GM18858 (cell line): ENCODE measurements around the gene FAT4.

Experiments used
- ATAC-seq: cut with Tn5 transposase; IDR thresholded peaks from one replicate; pipeline ENCODE4 v1.9.1; 2021; ENCODE audit not compliant: unreplicated experiment

The FAT4 gene

DNA sequence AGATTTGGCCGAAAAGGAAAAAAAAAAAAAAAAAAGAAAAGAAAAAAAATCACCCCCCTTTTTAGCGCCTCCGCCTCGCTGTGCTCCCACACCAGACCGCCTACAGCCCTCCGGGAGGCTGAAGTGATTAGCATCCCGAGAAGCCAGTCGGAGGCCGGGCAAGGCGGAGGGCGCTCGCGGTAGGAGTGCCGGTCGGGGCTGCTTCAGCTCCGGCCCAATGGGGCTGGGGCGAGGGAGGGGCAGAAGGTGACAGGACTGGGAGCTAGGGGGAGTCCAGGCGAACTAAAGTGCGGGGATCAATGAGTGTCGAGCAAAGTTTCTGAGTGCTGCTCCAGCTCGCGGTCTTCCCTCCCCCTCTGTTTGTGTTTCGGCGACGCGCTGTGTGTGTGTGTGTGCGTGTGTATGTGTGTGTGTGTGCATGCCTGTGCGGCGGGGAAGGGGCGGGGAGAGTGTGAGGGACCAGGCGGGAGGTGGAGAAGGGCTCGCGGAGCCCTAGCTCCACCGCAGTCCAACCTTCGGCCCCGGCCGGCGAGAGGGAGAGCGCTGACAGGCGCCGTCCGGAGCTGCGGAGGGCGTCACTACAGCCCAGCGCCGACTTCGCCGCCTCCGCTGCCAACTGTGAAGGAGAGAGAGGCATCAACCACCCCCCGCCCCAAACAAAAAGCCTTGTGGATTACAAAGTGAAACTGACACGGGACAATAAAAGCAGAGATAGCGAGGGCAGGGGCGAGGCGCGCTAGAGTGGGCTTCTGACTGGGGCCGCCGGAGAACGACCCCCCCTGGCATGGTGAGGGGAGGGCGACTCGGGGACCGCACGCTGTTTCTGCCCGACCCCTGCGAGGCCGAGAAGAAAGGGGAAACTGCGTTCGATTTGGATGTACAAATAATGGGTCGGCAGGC lies at the start of gene FAT4:
Gene FAT4, plus strand, starts transcription at position 280 of the 900 bp plus-strand sequence. CDS start 1,457 bp downstream, outside the sequence.
- peak; percentile 78 for ATAC-seq

- no peak for ATAC-seq
Observed at GRCh38 chr4:125265846-125266245, 48.9 kb upstream of the FAT4 start.

GRCh38 chr4:125266901-125267604 lies 47.7 kb upstream of the FAT4 start:
- ATAC-seq, result no peak

- ATAC-seq, result no peak
Observed at GRCh38 chr4:125267630-125268029, 47.1 kb upstream of the FAT4 start.

DNA sequence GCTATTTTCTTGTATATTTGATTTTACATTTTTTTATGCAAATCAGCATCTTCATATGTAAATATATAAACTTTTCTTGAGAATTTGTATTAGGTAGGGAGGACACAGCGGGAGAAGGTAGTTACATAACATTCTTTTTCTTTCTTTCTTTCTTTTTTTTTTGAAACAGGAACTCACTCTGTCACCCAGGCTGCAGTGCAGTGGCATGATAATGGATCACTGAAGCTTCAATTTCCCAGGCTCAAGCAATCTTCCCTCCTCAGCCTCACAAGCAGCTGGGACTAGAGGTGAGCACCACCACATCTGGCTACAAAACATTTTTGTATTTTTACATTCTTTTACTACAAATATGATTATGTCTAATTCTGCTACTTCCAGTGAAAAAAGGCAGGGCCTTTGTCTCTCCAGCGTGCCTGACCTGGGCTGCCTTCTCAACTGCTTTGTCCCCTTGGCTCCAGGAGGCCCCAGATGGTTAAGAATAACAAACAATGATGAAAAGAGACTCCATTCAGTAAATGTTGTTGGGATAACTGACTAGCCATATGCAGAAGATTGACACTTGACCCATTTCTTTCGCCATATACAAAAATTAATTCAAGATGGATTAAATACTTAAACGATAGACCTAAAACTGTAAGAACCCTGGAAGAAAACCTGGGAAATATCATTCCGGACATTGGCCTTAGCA lies 46.5 kb upstream of the FAT4 start:
- no peak for ATAC-seq

DNA sequence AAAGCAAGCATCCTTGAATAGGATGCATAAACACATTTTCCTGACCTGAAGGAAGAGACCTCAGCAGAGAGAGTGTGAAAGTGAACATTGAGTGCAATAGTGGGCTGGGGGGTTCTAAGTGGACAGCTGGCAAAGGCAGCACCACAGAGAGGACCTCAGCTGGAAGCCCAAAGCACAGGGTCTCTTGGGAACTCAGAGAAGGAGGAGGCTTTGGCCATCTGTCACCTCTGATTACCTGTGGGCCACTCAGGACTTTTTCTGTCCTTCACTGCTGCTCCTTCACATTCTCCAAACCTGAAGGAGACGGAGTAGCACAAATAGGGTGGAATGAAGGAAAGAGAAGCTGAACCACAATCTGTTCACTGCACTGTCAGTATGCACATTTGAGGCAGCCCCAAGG lies 37.9 kb upstream of the FAT4 start:
- no peak for ATAC-seq

GRCh38 chr4:125277790-125278189 lies 37.0 kb upstream of the FAT4 start:
- ATAC-seq, result no peak

DNA sequence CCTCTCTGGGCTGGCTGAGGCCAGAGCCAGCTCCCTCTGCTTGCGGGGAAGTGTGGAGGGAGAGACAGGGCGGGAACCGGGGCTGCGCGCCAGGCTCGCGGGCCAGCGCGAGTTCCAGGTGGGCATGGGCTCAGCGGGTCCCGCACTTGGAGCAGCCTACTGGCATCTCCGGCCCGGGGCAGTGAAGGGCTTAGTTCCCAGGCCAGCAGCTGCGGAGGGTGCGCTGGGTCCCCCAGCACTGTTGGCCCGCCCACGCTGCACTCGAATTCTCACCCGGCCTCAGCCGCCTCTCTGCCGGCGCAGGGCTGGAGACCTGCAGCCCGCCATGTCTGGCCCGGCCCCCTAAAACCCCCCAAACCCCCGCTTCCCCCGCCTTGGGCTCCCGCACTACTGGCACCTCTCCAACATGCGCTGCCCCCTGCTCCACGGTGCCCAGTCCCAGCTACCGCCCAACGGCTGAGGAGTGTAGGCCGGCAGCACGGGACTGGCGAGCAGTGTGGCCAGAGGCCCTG lies 33.8 kb upstream of the FAT4 start:
- ATAC-seq, result no peak

GRCh38 chr4:125283707-125284279 lies 31.0 kb upstream of the FAT4 start:
- no peak for ATAC-seq

DNA sequence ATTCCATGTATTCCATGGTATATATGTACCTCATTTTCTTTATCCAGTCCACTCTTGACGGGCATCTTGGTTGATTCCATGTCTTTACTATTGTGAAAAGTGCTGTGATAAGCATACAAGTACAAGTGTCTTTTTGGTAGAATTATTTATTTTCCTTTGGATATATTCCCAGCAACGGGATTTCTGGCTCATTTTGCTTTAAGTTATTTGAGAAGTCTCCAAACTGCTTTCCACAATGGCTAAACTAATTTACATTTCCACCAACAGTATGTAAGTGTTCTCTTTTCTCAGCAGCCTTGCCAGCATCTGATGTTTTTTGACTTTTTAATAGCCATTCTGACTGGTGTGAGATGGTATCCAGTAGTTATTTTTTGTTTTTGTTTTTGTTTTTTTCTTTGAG lies 17.6 kb upstream of the FAT4 start:
- ATAC-seq, result no peak

GRCh38 chr4:125303058-125303457 lies 11.7 kb upstream of the FAT4 start:
- ATAC-seq, result no peak

- no peak for ATAC-seq
Observed at GRCh38 chr4:125303821-125304220, 10.9 kb upstream of the FAT4 start.

GRCh38 chr4:125306112-125306511 lies 8.6 kb upstream of the FAT4 start:
- no peak for ATAC-seq

GRCh38 chr4:125306533-125306932 lies 8.2 kb upstream of the FAT4 start:
- no peak for ATAC-seq

GRCh38 chr4:125311503-125311902 lies 3.3 kb upstream of the FAT4 start:
- ATAC-seq, result no peak

DNA sequence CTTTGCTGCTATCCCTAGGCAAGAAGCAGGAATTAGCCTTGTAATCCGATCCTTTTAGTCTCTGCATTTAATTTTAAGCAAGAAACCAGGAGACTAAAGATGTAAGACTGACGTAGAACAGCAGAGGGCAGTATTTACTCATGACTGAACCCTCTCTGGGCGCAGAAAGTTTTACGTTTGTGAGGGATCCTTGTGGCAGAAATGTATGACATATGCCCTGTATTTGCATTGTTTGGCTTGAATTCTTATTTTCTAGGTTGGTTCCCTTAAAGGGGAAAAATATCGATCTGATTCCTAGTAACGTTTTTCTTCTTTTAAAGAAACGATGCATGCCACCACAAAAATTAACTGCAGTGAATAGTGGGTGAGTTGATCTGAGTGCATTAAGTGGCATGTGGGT lies 1.3 kb upstream of the FAT4 start:
- ATAC-seq, result peak; percentile 66

DNA sequence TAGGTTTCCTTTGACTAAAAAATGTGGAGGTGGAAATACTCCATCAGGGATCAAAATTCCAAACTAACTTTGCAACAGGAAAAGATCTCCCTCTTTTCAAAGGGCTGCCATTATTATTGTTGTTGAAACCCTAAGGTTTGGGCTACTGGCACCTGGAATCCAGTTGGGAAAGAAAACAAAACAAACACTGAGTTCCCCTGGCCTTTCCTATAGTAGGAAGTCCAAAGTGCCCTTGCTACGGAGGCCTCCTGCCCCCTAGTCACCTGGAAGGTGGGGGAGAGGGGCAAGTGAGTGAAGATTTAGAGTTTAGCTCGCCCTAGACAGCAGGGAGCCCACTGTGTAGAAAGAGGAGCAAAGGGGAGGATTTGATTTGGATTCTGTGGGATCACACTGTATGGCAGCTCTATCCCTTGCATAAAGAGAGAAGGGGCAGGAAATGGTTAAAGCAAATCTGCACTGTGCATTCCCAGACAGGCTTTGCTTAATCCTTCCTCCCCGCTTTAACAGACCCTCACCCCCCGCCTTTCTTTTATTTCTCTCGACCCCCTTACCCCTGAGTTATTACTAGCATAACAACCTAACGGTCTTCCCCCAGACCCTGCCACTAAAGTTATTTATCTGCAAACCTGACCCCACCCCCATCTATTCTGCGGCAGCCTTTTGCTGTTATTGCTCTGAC lies 627 bp upstream of the FAT4 start:
- no peak for ATAC-seq

DNA sequence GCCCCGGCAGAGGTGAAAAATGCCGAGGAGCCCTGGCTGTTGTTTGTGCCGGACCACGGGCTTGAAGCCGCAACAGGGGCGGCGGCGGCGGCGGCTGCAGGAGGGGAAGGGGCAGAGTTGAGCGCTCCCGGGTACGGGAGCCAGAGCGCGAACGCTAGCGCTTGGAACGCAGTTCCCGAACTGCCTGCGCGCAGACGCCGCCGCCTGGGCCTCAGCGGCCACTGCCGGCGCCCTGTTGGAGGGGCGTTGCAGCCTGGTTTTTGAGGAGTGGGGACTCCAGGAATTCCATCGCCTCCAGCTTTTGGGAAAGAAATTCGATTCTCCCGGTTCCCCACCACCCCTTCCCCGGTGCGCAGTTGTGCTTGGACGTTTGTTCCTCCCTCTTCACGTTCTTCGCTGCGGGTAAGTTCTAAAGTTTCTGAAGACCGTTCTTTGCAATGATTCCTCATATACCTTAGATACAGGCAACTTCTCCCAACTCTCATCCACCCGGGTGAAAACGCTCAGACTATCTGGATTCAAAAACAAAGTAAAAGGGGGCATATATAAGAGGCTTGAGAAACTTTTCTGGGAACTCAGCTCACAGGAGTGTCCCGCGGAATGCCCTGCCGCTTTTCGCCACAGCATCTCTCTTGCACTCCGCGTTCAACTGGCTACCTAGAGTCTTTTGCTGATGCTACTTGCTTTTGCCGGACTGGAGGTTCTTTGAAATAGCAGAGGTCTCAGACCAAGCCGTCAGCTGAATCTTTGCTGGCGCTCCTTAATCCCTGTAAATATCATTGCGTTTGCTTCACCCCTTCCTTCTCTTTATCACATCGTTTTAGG lies 1.0 kb downstream of the FAT4 start:
- no peak for ATAC-seq

DNA sequence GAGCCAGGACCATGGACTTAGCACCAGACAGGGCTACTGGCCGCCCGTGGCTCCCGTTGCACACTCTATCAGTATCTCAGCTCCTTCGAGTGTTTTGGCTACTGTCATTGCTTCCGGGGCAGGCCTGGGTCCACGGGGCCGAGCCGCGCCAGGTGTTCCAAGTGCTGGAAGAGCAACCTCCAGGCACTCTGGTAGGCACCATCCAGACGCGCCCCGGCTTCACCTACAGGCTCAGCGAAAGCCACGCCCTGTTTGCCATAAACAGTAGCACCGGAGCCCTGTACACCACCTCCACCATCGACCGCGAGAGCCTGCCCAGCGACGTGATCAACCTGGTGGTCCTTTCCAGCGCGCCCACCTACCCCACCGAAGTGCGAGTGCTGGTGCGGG lies 1.6 kb downstream of the FAT4 start:
- ATAC-seq, result no peak
